NT2/D1 (cell line): ENCODE measurements around the gene PHF2.

Experiments
- DNase-seq: peaks from one replicate; pipeline ENCODE4 v3.0.0-alpha.2; 2011; ENCODE audit warnings: low read depth, low spot score
- H3K27me3 ChIP-seq: 2 replicates; pipeline ENCODE4 v1.6.0; 2011; ENCODE audit warnings: mild to moderate bottlenecking; ENCODE audit not compliant: insufficient read length, insufficient read depth
- H3K36me3 ChIP-seq: 2 replicates; pipeline ENCODE4 v1.6.1; 2011; ENCODE audit warnings: mild to moderate bottlenecking, low read length, mixed read lengths; ENCODE audit not compliant: insufficient read depth, insufficient read length
- H3K4me1 ChIP-seq: 2 replicates; pipeline ENCODE4 v1.5.1; 2011; ENCODE audit not compliant: insufficient read depth, insufficient read length
- H3K4me3 ChIP-seq: 2 replicates; pipeline ENCODE4 v1.5.1; 2011; ENCODE audit warnings: low read depth; ENCODE audit not compliant: insufficient read length
- H3K9ac ChIP-seq: 2 replicates; pipeline ENCODE4 v1.6.0; 2011; ENCODE audit warnings: low read depth; ENCODE audit not compliant: insufficient read length
- H3K9me3 ChIP-seq: 2 replicates; pipeline ENCODE4 v1.5.1; 2011; ENCODE audit warnings: mild to moderate bottlenecking, low read length; ENCODE audit not compliant: insufficient read depth
- SUZ12 ChIP-seq: IDR thresholded peaks from 2 replicates; pipeline ENCODE4 v1.6.1; 2011; ENCODE audit not compliant: insufficient read length, insufficient read depth; ENCODE audit errors: extremely low read depth
- YY1 ChIP-seq: IDR thresholded peaks from 2 replicates; pipeline ENCODE4 v1.6.1; 2011; ENCODE audit not compliant: insufficient read length, insufficient read depth
- ZNF274 ChIP-seq: IDR thresholded peaks from 2 replicates; pipeline ENCODE4 v1.6.1; 2011; ENCODE audit warnings: mild to moderate bottlenecking, low read depth, low read length

Gene PHF2

GRCh38 chr9:93582115-93582514 lies 5.7 kb downstream of the PHF2 start:
- DNase-seq, result no peak

DNA sequence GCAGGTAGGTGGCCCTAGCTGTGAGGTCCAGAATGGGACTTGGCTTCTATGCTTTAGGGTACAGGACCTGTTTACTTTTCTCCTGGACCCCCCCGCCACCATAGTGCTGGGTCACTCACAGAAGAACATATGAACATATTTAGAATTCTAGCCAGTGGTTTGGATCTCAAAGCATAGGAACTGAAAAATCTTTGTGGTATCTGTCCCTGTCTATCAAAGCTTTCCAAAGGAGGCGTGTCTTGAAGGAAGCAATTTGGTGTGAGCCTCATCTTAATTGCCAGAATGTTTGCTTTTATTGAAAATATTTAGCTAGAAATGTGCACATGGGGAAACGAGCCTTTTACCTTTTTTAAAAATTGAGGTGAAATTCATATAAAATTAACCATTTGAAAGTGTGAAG lies 6.2 kb downstream of the PHF2 start:
- peaks cover 6% of the 10 kb centered on the region for H3K4me1 ChIP-seq

More at GRCh38 chr9:93582115-93582514, 5.7 kb downstream of the PHF2 start:
- Histone ChIP-seq H3K9ac (no peak overlapping the region), H3K4me3 (no peak overlapping the region), H3K9me3 (peaks cover 28% of the 10 kb centered on the region), H3K4me1 (peaks cover 8% of the 10 kb centered on the region), H3K36me3 (no peaks in the 10 kb centered on the region), H3K27me3 (peaks cover 16% of the 10 kb centered on the region)
- TF ChIP-seq SUZ12 (no peak), ZNF274 (no peak), YY1 (no peak)

GRCh38 chr9:93585259-93585658 lies 8.9 kb downstream of the PHF2 start:
- DNase-seq, result no peak

More for the DNA sequence above, 6.2 kb downstream of the PHF2 start:
- TF ChIP-seq YY1 (no peak), SUZ12 (no peak), ZNF274 (no peak)
- no peak overlapping the region for H3K9ac ChIP-seq
- no peaks in the 10 kb centered on the region for H3K36me3 ChIP-seq
- H3K9me3 ChIP-seq, result peaks cover 28% of the 10 kb centered on the region
- DNase-seq, result no peak
- H3K4me3 ChIP-seq, result no peak overlapping the region
- peaks cover 12% of the 10 kb centered on the region for H3K27me3 ChIP-seq

DNA sequence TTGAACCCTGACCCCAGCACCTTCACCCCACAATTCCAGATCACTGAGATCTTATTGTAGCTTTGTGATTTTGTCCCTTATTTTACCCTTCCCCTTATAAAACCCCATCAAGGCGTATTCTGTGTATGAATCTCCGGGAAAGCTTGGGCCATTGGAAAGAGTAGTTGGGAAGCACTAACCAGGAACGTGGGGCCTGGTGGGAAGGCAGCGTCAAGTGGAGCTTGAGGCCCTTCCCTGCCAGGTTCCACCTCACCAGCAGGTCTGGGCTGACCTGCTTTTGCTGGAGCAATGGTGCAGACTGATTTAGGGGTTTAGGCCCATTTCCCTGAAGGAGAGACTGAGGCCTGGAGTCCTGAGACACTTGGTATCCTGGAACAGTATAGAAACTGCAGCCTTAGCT lies 9.3 kb downstream of the PHF2 start:
- no peaks in the 10 kb centered on the region for H3K27me3 ChIP-seq
- H3K4me3 ChIP-seq, result no peak overlapping the region
- no peak overlapping the region for H3K9ac ChIP-seq
- peaks cover 28% of the 10 kb centered on the region for H3K9me3 ChIP-seq
- H3K36me3 ChIP-seq, result no peaks in the 10 kb centered on the region
- H3K4me1 ChIP-seq, result no peaks in the 10 kb centered on the region
- no peak for DNase-seq
- no peak for TF ChIP-seq YY1
- no peak for TF ChIP-seq ZNF274
- no peak for TF ChIP-seq SUZ12

More at GRCh38 chr9:93585259-93585658, 8.9 kb downstream of the PHF2 start:
- no peaks in the 10 kb centered on the region for H3K27me3 ChIP-seq
- H3K9me3 ChIP-seq, result peaks cover 28% of the 10 kb centered on the region
- no peak overlapping the region for H3K4me3 ChIP-seq
- no peak for TF ChIP-seq ZNF274
- no peak for TF ChIP-seq YY1
- TF ChIP-seq SUZ12, result no peak
- H3K9ac ChIP-seq, result no peak overlapping the region
- H3K4me1 ChIP-seq, result no peaks in the 10 kb centered on the region
- H3K36me3 ChIP-seq, result no peaks in the 10 kb centered on the region

DNA sequence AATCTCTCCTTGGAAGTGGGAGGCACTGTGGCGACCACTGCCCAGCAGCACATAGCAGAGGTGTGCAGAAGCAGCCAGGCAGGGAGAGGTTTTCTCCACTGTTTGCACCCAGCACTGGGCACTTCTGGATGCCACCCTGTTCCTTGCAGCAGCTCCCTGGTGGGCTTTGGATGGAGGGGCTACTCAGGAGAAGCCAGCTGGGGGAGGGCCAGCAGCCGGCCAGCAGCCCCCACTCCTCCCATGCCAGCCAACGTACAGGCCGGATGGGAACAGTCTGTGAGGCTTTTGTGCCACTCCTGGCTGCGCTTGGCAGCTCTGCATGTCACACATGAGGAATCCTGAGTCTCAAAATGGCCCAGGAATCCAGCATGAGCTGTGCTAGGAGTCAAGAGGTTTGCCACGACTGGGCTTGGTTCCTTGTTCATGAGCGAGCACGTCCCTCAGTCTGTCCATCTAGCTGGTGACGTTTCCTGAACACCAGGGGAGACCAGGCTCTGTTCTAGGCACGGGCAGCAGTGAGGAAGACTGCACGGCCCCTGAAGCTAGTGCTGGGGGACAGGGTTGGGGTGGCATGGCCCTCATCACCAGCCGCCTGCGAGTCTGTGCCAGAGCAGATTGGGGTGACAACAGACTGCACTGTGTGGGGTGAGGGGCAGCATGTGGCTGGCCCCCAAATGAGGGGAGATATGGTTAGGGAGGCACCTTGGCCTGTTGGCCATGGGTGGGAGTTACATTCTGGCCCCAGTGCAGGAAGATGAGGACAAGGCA lies 10.1 kb downstream of the PHF2 start:
- no peak for DNase-seq
- Histone ChIP-seq H3K9me3 (peaks cover 28% of the 10 kb centered on the region), H3K4me1 (no peaks in the 10 kb centered on the region), H3K36me3 (no peaks in the 10 kb centered on the region), H3K9ac (no peak overlapping the region), H3K4me3 (no peak overlapping the region), H3K27me3 (no peaks in the 10 kb centered on the region)
- no peak for TF ChIP-seq ZNF274
- TF ChIP-seq YY1, result no peak
- no peak for TF ChIP-seq SUZ12

DNA sequence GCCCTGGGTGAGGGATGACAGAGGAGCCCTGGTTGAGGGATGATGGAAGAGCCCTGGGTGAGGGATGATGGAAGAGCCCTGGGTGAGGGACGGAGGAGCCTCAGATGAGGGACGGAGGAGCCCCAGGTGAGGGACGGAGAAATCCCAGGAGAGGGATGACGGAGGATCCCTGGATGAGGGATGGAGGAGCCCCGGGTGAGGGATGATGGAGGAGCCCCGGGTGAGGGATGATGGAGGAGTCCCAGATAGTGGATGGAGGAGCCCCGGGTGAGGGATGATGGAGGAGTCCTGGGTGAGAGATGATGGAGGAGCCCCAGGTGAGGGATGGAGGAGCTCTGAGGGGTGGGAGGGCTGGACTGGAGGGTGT lies 10.9 kb downstream of the PHF2 start:
- Histone ChIP-seq H3K36me3 (no peaks in the 10 kb centered on the region), H3K4me3 (no peak overlapping the region), H3K9ac (no peak overlapping the region), H3K9me3 (peaks cover 28% of the 10 kb centered on the region), H3K4me1 (no peaks in the 10 kb centered on the region), H3K27me3 (no peaks in the 10 kb centered on the region)
- TF ChIP-seq ZNF274, result no peak
- no peak for TF ChIP-seq YY1
- no peak for TF ChIP-seq SUZ12
- DNase-seq, result no peak

DNA sequence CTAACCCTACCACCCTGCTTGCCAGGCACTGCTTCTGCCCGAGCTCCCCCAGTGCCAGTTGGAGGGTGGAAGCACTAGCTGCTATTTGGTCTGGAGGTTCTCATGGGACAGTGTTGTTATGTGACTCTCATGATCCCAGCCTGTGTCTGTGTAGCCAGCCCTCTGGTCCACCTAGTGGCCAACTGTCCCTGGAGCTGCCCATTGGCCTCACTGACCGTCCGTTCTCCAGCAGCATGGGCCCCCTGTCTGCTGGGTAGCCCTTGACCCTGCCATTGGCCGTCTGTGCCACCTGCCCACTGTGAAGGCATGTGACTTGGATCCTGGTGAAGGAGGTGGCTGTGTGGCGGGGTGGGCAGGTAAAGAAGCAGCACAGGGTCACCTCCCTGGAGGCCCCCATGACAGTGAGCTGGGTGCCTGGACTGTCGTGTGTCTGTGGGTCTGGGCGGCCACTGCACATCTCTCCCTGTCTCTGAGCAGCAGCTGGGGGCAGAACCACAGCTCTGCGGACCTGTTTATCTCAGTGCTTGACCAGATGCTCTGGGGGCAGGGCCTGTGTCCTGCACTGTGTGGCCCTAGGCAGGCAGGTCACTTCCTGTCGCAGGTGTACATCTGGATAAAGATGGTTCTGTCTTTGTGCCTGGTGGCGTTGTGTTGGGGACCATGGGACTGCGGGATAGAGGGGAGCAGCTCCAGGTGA lies 11.4 kb downstream of the PHF2 start:
- H3K4me3 ChIP-seq, result no peak overlapping the region
- TF ChIP-seq ZNF274 (no peak), YY1 (no peak), SUZ12 (no peak)
- peaks cover 27% of the 10 kb centered on the region for H3K9me3 ChIP-seq
- no peaks in the 10 kb centered on the region for H3K36me3 ChIP-seq
- peak overlapping the region; percentile 18 for H3K9ac ChIP-seq
- no peaks in the 10 kb centered on the region for H3K27me3 ChIP-seq
- DNase-seq, result no peak
- peaks cover 2% of the 10 kb centered on the region for H3K4me1 ChIP-seq
